Pancreas (tissue), 10 donors: ENCODE measurements around the gene SLC26A8. TPM values are rescaled to one million over a fixed set of nuclear protein-coding genes. Genes with fewer than 3 reads are reported as not detected.

Source experiments
- ATAC-seq, 4 donors: fragments of 200-7000 bp; cut with Tn5 transposase; one replicate each; pipeline versions ENCODE4 v1.8.0 to v1.9.1; 2020; ENCODE audit warnings: mild to moderate bottlenecking in 4 of 4, moderate library complexity in 4 of 4
- DNase-seq, 6 donors: peaks; one replicate each; pipeline ENCODE4 v3.0.0-alpha.2; 2020
- FAIRE-seq: peaks from 2 replicates; lab custom pipeline; 2012; peaks lifted over from hg19 to GRCh38; lab: Jason Lieb, UNC
- H3K27ac ChIP-seq, 4 donors: fragments of 200-600 bp; sonication (generic); 1 replicate in 3 of 4; 2 replicates in 1 of 4; pipeline versions ENCODE4 v1.5.0 to v1.8.0; 2020
- H3K27me3 ChIP-seq, 4 donors: fragments of 200-600 bp; one replicate each; pipeline ENCODE4 v1.8.0; 2021
- H3K36me3 ChIP-seq, 3 donors: fragments of 200-600 bp; sonication (generic) in 1 of 3; one replicate each; pipeline versions ENCODE4 v1.5.0 to v1.8.0; 2020 to 2021
- H3K4me1 ChIP-seq, 3 donors: fragments of 200-600 bp; one replicate each; pipeline ENCODE4 v1.8.0; 2021
- H3K4me3 ChIP-seq, 4 donors: fragments of 200-600 bp; sonication (generic) in 2 of 4; one replicate each; pipeline versions ENCODE4 v1.5.0 to v1.8.0; 2020 to 2021
- H3K9me3 ChIP-seq, 4 donors: fragments of 200-600 bp; one replicate each; pipeline ENCODE4 v1.8.0; 2021
- CTCF ChIP-seq, 4 donors: fragments of 200-600 bp; sonication (generic) in 3 of 4; IDR thresholded peaks; one replicate each; pipeline versions ENCODE4 v1.5.0 to v1.8.0; 2021; ENCODE audit warnings: antibody characterized with exemption in 4 of 4
- WGBS, 2 donors: extraction: QIAGEN DNeasy Blood & Tissue Kit; methylation state at CpG; one replicate each; pipeline ENCODE4 v1.1.7; 2013; 5-methylcytosine and 5-hydroxymethylcytosine counted together
- intact Hi-C, 3 donors: fragments of 100-400 bp; cut with DNase I; formaldehyde crosslinking; loops; one replicate each; pipeline versions ENCODE4 v1.11.1 to v1.14.2; 2022
- polyA plus RNA-seq, 2 donors: library from polyadenylated mRNA; stranded (reverse); fragments of 200-250 nt; gene quantifications; one replicate each; pipeline ENCODE4 v1.2.3, GENCODE V29; 2013
- total RNA-seq, 6 donors: library from RNA; stranded (reverse); fragmentation: NEBNext Ultra II Directional in 4 of 6; extraction: Animal tissue kit (Norgen Biotek cat#: 25700) in 4 of 6; gene quantifications; one replicate each; pipeline versions ENCODE4 v1.2.1 to v1.2.4, GENCODE V29; 2021 to 2023
- donor health status: healthy with polysubstance abuse.
- donor health status: DM: no; HTN: no; CAD: no; lungs with moderate emphysema.
- donor health status: DM: no; HTN: no; CAD: no.
- donor health status: control.
- donor health status: control.
- donor health status: Bipolar disorder and iron deficiency.
- donor health status: DM: yes; HTN: yes; CAD: no.
- donor health status: DM: no; HTN: no; CAD: no.
- donor health status: DM: no; HTN: no; CAD: no.
- donor health status: DM: yes; HTN: yes; CAD: no.

The SLC26A8 gene
- total and polyA plus RNA-seq, 8 donors = 0.06 to 0.11 (median 0.07) TPM; not detected in 5

- Histone ChIP-seq H3K36me3 (no peaks in the 10 kb centered on the region), H3K27ac (no peak overlapping the region), H3K9me3 (no peaks in the 10 kb centered on the region), H3K4me3 (no peak overlapping the region), H3K4me1 (peaks cover 0 to 5% (median 4%) of the 10 kb centered on the region in 3 donors), H3K27me3 (no peaks in the 10 kb centered on the region)
- intact Hi-C loops = no loop called here
- TF ChIP-seq CTCF (IDR thresholded peaks at IDR 0.05) = no peak
- 54 to 67% methylated on average over 2 of the region's 2 CpGs for WGBS, 2 donors
- ATAC-seq (no peak), FAIRE-seq (no peak), DNase-seq (no peak)
These were observed 97.8 kb downstream of the SLC26A8 start for GRCh38 chr6:35926509-35927215.

GRCh38 chr6:35925961-35926360, 98.5 kb downstream of the SLC26A8 start:
- no peak for ATAC-seq

GRCh38 chr6:35924146-35924545, 100.3 kb downstream of the SLC26A8 start:
- no peak for TF ChIP-seq CTCF (IDR thresholded peaks at IDR 0.05)
- intact Hi-C loops = no loop called here
- DNase-seq (no peak), FAIRE-seq (no peak), ATAC-seq (no peak)
- Histone ChIP-seq H3K4me1 (peaks cover 0 to 10% (median 8%) of the 10 kb centered on the region in 3 donors), H3K9me3 (no peaks in the 10 kb centered on the region), H3K36me3 (no peaks in the 10 kb centered on the region), H3K27me3 (no peaks in the 10 kb centered on the region), H3K4me3 (no peak overlapping the region), H3K27ac (no peak overlapping the region)
- 93 to 97% methylated on average over 1 of the region's 1 CpG for WGBS, 2 donors

More at GRCh38 chr6:35925961-35926360, 98.5 kb downstream of the SLC26A8 start:
- Histone ChIP-seq H3K4me1 (peaks cover 0 to 8% (median 8%) of the 10 kb centered on the region in 3 donors), H3K27me3 (no peaks in the 10 kb centered on the region), H3K27ac (no peak overlapping the region), H3K9me3 (no peaks in the 10 kb centered on the region), H3K36me3 (no peaks in the 10 kb centered on the region), H3K4me3 (no peak overlapping the region)
- DNase-seq (no peak), FAIRE-seq (no peak)
- TF ChIP-seq CTCF (IDR thresholded peaks at IDR 0.05) = no peak
- 89 to 93% methylated on average over 3 of the region's 3 CpGs for WGBS, 2 donors
- intact Hi-C loops = no loop called here

GRCh38 chr6:35922139-35922554, 102.3 kb downstream of the SLC26A8 start:
- no peaks in the 10 kb centered on the region for H3K36me3 ChIP-seq
- H3K27ac ChIP-seq = no peak overlapping the region
- no peak for DNase-seq
- intact Hi-C loops = no loop called here
- H3K4me1 ChIP-seq = peaks cover 0 to 18% (median 12%) of the 10 kb centered on the region in 3 donors
- H3K4me3 ChIP-seq = peak overlapping the region in 1 of 4 donors; percentile 88
- FAIRE-seq = no peak
- no peak for TF ChIP-seq CTCF (IDR thresholded peaks at IDR 0.05)
- 48 to 49% methylated on average over 5 of the region's 5 CpGs for WGBS, 2 donors
- H3K9me3 ChIP-seq = no peaks in the 10 kb centered on the region
- ATAC-seq = no peak
- no peaks in the 10 kb centered on the region for H3K27me3 ChIP-seq
